Activated CD4-positive, alpha-beta T cell treated with anti-CD3 and anti-CD28 coated beads, Interleukin-2, Interleukin-6, amounts not matched to agents 100 ng/mL and 50 ng/mL, durations not matched to agents 16 hours and 8 hours (primary cell): ENCODE results near the gene SMOC1.
"Not testable (repeated sequence)": the region's sequence is repeated elsewhere in the genome, so short reads cannot be mapped to it uniquely, and the experiment has no call there.

Experiments used
- DNase-seq: peaks from one replicate; pipeline ENCODE4 v3.0.0-alpha.2; 2020

SMOC1 gene

GRCh38 chr14:69903046-69903445 is 23.8 kb downstream of the SMOC1 start:
- not testable (repeated sequence) for DNase-seq

GRCh38 chr14:69904246-69904645 is 25.0 kb downstream of the SMOC1 start:
- DNase-seq = no peak

- DNase-seq = no peak
Measured at GRCh38 chr14:69906201-69906600, 27.0 kb downstream of the SMOC1 start.

- DNase-seq = no peak
Measured at GRCh38 chr14:69909826-69910550, 30.8 kb downstream of the SMOC1 start.

GRCh38 chr14:69910871-69911270 is 31.7 kb downstream of the SMOC1 start:
- DNase-seq = no peak

- no peak for DNase-seq
Measured at GRCh38 chr14:69913686-69914085, 34.5 kb downstream of the SMOC1 start.

GRCh38 chr14:69916396-69916795 is 37.2 kb downstream of the SMOC1 start:
- no peak for DNase-seq

GRCh38 chr14:69917287-69917686 is 38.1 kb downstream of the SMOC1 start:
- no peak for DNase-seq

GRCh38 chr14:69919815-69920214 is 40.6 kb downstream of the SMOC1 start:
- no peak for DNase-seq

- no peak for DNase-seq
Measured at GRCh38 chr14:69921052-69921451, 41.8 kb downstream of the SMOC1 start.

GRCh38 chr14:69922198-69922597 is 43.0 kb downstream of the SMOC1 start:
- DNase-seq = no peak

- no peak for DNase-seq
Measured at GRCh38 chr14:69924201-69924600, 45.0 kb downstream of the SMOC1 start.

- no peak for DNase-seq
Measured at GRCh38 chr14:69928111-69928523, 48.9 kb downstream of the SMOC1 start.

- no peak for DNase-seq
Measured at GRCh38 chr14:69930780-69931379, 51.7 kb downstream of the SMOC1 start.

GRCh38 chr14:69931960-69932359 is 52.7 kb downstream of the SMOC1 start:
- DNase-seq = no peak

- DNase-seq = no peak
Measured at GRCh38 chr14:69932391-69932790, 53.2 kb downstream of the SMOC1 start.

GRCh38 chr14:69933623-69934275 is 54.5 kb downstream of the SMOC1 start:
- no peak for DNase-seq

GRCh38 chr14:69937367-69938081 is 58.3 kb downstream of the SMOC1 start:
- no peak for DNase-seq

- no peak for DNase-seq
Measured at GRCh38 chr14:69938751-69939150, 59.5 kb downstream of the SMOC1 start.

- no peak for DNase-seq
Measured at GRCh38 chr14:69941768-69942742, 62.8 kb downstream of the SMOC1 start.

- no peak for DNase-seq
Measured at GRCh38 chr14:69943084-69943780, 64.0 kb downstream of the SMOC1 start.

- no peak for DNase-seq
Measured at GRCh38 chr14:69945347-69945746, 66.1 kb downstream of the SMOC1 start.
